ENCODE measurements around the gene IFNA5.

The IFNA5 gene

GRCh38 chr9:21289848-21290247 is 15.3 kb downstream of the IFNA5 start:
- DNase-seq, result no peak

- DNase-seq, result no peak
Measured at GRCh38 chr9:21287280-21287679, 17.8 kb downstream of the IFNA5 start.

- DNase-seq, result no peak
Measured at GRCh38 chr9:21286659-21287058, 18.5 kb downstream of the IFNA5 start.

- DNase-seq, result no peak
Measured at GRCh38 chr9:21286099-21286498, 19.0 kb downstream of the IFNA5 start.

GRCh38 chr9:21281275-21281674 is 23.8 kb downstream of the IFNA5 start:
- DNase-seq, result no peak

GRCh38 chr9:21268347-21268657 is 36.8 kb downstream of the IFNA5 start:
- DNase-seq, result no peak

GRCh38 chr9:21267485-21268346 is 37.4 kb downstream of the IFNA5 start:
- DNase-seq, result no peak

- no peak for DNase-seq
Measured at GRCh38 chr9:21266733-21267484, 38.2 kb downstream of the IFNA5 start.

- DNase-seq, result no peak
Measured at GRCh38 chr9:21265421-21266189, 39.5 kb downstream of the IFNA5 start.

- DNase-seq, result no peak
Measured at GRCh38 chr9:21255538-21256212, 49.4 kb downstream of the IFNA5 start.

Measured in NCI-H1092 treated with DMSO at 0.1 percent for 48 hours (cell line).